ENCODE data around the gene OTOGL.

The OTOGL gene

DNA sequence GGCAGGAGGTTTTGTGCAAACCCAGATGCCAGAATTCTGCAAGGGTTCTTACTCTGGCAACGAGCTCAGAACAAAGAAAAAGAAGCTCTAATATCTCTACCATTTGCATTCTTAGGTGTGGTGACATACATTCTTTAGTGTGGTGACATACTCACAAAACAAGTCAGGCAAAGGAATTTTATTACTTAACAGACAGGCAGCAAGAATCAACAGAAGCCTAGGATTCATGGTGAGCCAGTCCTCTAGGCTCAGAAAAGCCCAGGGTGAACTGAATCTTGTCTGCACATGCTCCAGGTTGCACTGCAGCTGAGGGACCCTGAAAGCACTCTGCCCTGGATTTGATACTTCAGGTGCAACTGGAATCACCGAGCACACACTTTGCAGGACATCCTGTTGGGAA, 222.3 kb downstream of the OTOGL start:
- WGBS, result 75% methylated on average over 1 of the region's 2 CpGs
- no peak overlapping the region for H4K8ac ChIP-seq (ENCODE audit: low read length)

DNA sequence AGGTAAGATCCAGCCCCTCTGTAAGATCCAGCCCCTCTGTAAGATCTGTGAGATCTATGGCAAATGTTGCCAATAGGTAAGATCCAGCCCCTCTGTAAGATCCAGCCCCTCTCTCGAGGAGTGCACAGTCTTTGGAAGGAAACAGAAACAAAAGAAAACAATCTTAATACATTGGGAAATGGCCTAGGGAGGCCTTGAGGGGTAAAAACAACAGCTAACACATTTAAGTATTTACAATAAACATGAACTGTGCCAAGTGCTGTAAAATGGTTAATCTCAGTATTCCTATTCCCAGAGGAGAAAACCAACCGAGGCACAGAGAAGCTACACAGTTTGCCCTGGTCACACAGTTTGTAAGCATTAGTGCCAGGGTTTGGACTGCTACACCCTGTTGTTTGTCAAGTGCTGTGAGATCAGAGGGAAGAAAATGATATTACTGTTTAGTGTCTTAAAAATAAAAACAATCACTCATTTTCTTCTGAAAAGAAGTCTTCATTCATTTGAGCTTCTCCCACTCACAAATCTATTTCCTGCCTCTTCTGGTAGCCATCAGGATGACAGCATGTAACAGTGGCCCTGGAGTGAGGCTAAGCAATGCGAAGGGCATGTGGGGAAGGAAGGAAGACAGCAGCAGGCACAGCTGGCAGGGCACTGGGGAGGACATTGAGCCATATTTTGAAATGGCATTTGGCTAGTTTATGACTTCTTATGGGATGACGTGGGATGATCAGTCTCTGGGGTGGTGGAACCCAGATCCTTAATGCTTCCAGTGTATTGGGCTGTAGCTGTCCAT, 226.0 kb downstream of the OTOGL start:
- Histone ChIP-seq H2AK5ac (ENCODE audit: low read length, severe bottlenecking) (no peak overlapping the region), H3K14ac (ENCODE audit: low read length in 2 of 2) (no peak overlapping the region)
- 82% methylated on average over 3 of the region's 4 CpGs for WGBS

More for the DNA sequence above, 222.3 kb downstream of the OTOGL start:
- no peak overlapping the region for H2BK15ac ChIP-seq (ENCODE audit: low read depth, poor library complexity, severe bottlenecking)
- H2AK5ac ChIP-seq (ENCODE audit: low read length, severe bottlenecking), result no peak overlapping the region
- H2BK12ac ChIP-seq (ENCODE audit: low read length in 2 of 2), result no peak overlapping the region
- no peak overlapping the region for H3K4me2 ChIP-seq (ENCODE audit: low read length, poor library complexity, severe bottlenecking)
- no peaks in the 10 kb centered on the region for H3K79me1 ChIP-seq (replicated peaks; ENCODE audit: low read length, poor library complexity, severe bottlenecking)
- peaks cover 2% of the 10 kb centered on the region for H3K4me1 ChIP-seq (ENCODE audit: control insufficient read depth, insufficient read depth, low read depth, low read length)
- H2BK5ac ChIP-seq (ENCODE audit: low read depth, low read length, poor library complexity, severe bottlenecking), result no peak overlapping the region
- no peaks in the 10 kb centered on the region for H3K36me3 ChIP-seq (ENCODE audit: control insufficient read depth in 1 of 2, insufficient read depth in 2 of 2, low read depth in 1 of 2, low read length in 2 of 2)
- no peak overlapping the region for H3K9ac ChIP-seq (ENCODE audit: low read length)
- no peak overlapping the region for H3K23ac ChIP-seq (ENCODE audit: low read length in 2 of 2)
- no peaks in the 10 kb centered on the region for H3K9me3 ChIP-seq (ENCODE audit: control insufficient read depth, low read length)
- no peak overlapping the region for H3K14ac ChIP-seq (ENCODE audit: low read length in 2 of 2)
- H3K27me3 ChIP-seq (ENCODE audit: control insufficient read depth in 1 of 2, insufficient read depth in 1 of 2, low read length in 2 of 2), result no peaks in the 10 kb centered on the region
- no peak overlapping the region for H2AFZ ChIP-seq (ENCODE audit: low read depth, low read length)
- H3K27ac ChIP-seq (ENCODE audit: low read length, poor library complexity, severe bottlenecking), result no peak overlapping the region
- DNase-seq, result peak; percentile 8
- H4K91ac ChIP-seq (ENCODE audit: low read length), result no peak overlapping the region
- H3K4me3 ChIP-seq (ENCODE audit: insufficient read depth in 1 of 2, low read depth in 1 of 2, low read length in 2 of 2), result no peak overlapping the region
- H2BK120ac ChIP-seq (ENCODE audit: low read depth, low read length), result no peak overlapping the region
- H3K4ac ChIP-seq (ENCODE audit: low read depth in 1 of 2, low read length in 2 of 2), result no peak overlapping the region
- no peak overlapping the region for H3K18ac ChIP-seq (ENCODE audit: low read depth in 1 of 2, low read length in 2 of 2)

DNA sequence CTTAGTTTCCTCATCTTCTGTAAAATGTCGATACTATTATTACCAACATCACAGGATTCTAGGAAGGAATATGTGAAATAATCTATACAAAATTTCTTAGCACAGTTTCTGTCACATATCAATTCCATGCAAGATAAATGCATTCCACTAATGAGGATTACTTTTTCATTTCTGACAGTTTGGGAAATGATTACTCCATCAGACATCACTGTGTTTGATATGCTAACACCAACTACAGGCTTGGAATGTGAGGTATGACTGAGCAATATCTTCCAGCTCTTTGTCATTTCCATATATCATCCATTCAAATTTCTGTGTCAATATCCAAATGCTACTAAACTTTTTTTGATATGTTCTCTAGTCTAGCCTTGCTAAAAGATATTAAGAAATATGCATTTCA, 233.5 kb downstream of the OTOGL start:
- Histone ChIP-seq H3K27me3 (ENCODE audit: control insufficient read depth in 1 of 2, insufficient read depth in 1 of 2, low read length in 2 of 2) (no peaks in the 10 kb centered on the region), H3K27ac (ENCODE audit: low read length, poor library complexity, severe bottlenecking) (no peak overlapping the region), H2BK120ac (ENCODE audit: low read depth, low read length) (no peak overlapping the region), H4K8ac (ENCODE audit: low read length) (no peak overlapping the region), H2BK5ac (ENCODE audit: low read depth, low read length, poor library complexity, severe bottlenecking) (no peak overlapping the region), H3K18ac (ENCODE audit: low read depth in 1 of 2, low read length in 2 of 2) (no peak overlapping the region), H3K79me1 (replicated peaks; ENCODE audit: low read length, poor library complexity, severe bottlenecking) (no peaks in the 10 kb centered on the region), H2BK15ac (ENCODE audit: low read depth, poor library complexity, severe bottlenecking) (no peak overlapping the region), H3K4ac (ENCODE audit: low read depth in 1 of 2, low read length in 2 of 2) (no peak overlapping the region), H3K4me2 (ENCODE audit: low read length, poor library complexity, severe bottlenecking) (no peak overlapping the region), H3K4me3 (ENCODE audit: insufficient read depth in 1 of 2, low read depth in 1 of 2, low read length in 2 of 2) (no peak overlapping the region), H3K36me3 (ENCODE audit: control insufficient read depth in 1 of 2, insufficient read depth in 2 of 2, low read depth in 1 of 2, low read length in 2 of 2) (no peaks in the 10 kb centered on the region), H3K23ac (ENCODE audit: low read length in 2 of 2) (no peak overlapping the region), H2AK5ac (ENCODE audit: low read length, severe bottlenecking) (no peak overlapping the region), H3K9ac (ENCODE audit: low read length) (no peak overlapping the region), H2AFZ (ENCODE audit: low read depth, low read length) (no peak overlapping the region), H2BK12ac (ENCODE audit: low read length in 2 of 2) (no peak overlapping the region), H3K14ac (ENCODE audit: low read length in 2 of 2) (no peak overlapping the region), H4K91ac (ENCODE audit: low read length) (no peak overlapping the region), H3K9me3 (ENCODE audit: control insufficient read depth, low read length) (no peaks in the 10 kb centered on the region), H3K4me1 (ENCODE audit: control insufficient read depth, insufficient read depth, low read depth, low read length) (no peaks in the 10 kb centered on the region)
- WGBS, result no CpG with 5 or more reads among the region's 1 CpG
- DNase-seq, result no peak

More for the DNA sequence above, 226.0 kb downstream of the OTOGL start:
- Histone ChIP-seq H2BK120ac (ENCODE audit: low read depth, low read length) (no peak overlapping the region), H3K27me3 (ENCODE audit: control insufficient read depth in 1 of 2, insufficient read depth in 1 of 2, low read length in 2 of 2) (no peaks in the 10 kb centered on the region), H2BK12ac (ENCODE audit: low read length in 2 of 2) (no peak overlapping the region), H3K4ac (ENCODE audit: low read depth in 1 of 2, low read length in 2 of 2) (no peak overlapping the region), H3K79me1 (replicated peaks; ENCODE audit: low read length, poor library complexity, severe bottlenecking) (no peaks in the 10 kb centered on the region), H3K23ac (ENCODE audit: low read length in 2 of 2) (no peak overlapping the region), H3K18ac (ENCODE audit: low read depth in 1 of 2, low read length in 2 of 2) (no peak overlapping the region), H2AFZ (ENCODE audit: low read depth, low read length) (no peak overlapping the region), H3K27ac (ENCODE audit: low read length, poor library complexity, severe bottlenecking) (no peak overlapping the region), H3K4me2 (ENCODE audit: low read length, poor library complexity, severe bottlenecking) (no peak overlapping the region), H3K36me3 (ENCODE audit: control insufficient read depth in 1 of 2, insufficient read depth in 2 of 2, low read depth in 1 of 2, low read length in 2 of 2) (no peaks in the 10 kb centered on the region), H2BK5ac (ENCODE audit: low read depth, low read length, poor library complexity, severe bottlenecking) (no peak overlapping the region), H2BK15ac (ENCODE audit: low read depth, poor library complexity, severe bottlenecking) (no peak overlapping the region), H4K8ac (ENCODE audit: low read length) (no peak overlapping the region), H3K9ac (ENCODE audit: low read length) (no peak overlapping the region), H3K9me3 (ENCODE audit: control insufficient read depth, low read length) (no peaks in the 10 kb centered on the region), H3K4me3 (ENCODE audit: insufficient read depth in 1 of 2, low read depth in 1 of 2, low read length in 2 of 2) (no peak overlapping the region), H4K91ac (ENCODE audit: low read length) (no peak overlapping the region), H3K4me1 (ENCODE audit: control insufficient read depth, insufficient read depth, low read depth, low read length) (peaks cover 2% of the 10 kb centered on the region)
- DNase-seq, result peak; percentile 5

DNA sequence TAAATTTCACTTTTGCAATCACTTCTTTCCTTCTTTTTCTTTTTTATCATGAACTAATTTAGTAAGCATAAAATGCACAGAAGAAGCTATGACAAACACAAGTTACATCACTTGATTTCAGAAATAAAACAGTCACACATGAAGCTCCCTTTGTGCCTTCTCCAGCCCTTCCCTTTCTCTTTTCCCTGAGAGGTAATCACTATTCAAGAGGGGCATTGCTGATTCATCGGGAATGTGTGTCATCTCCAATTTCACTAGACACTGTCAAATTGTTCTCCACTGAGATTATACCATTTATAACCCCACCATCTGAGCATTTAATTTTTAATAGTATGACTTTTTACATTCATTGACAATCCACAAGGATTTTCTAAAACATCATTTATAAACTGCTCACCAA, 253.1 kb downstream of the OTOGL start:
- no peak overlapping the region for H3K14ac ChIP-seq (ENCODE audit: low read length in 2 of 2)
- H2BK15ac ChIP-seq (ENCODE audit: low read depth, poor library complexity, severe bottlenecking), result no peak overlapping the region
- H3K23ac ChIP-seq (ENCODE audit: low read length in 2 of 2), result no peak overlapping the region
- H3K27ac ChIP-seq (ENCODE audit: low read length, poor library complexity, severe bottlenecking), result no peak overlapping the region
- no peaks in the 10 kb centered on the region for H3K4me1 ChIP-seq (ENCODE audit: control insufficient read depth, insufficient read depth, low read depth, low read length)
- no peak overlapping the region for H3K4me3 ChIP-seq (ENCODE audit: insufficient read depth in 1 of 2, low read depth in 1 of 2, low read length in 2 of 2)
- no peak overlapping the region for H2AFZ ChIP-seq (ENCODE audit: low read depth, low read length)
- no peaks in the 10 kb centered on the region for H3K79me1 ChIP-seq (replicated peaks; ENCODE audit: low read length, poor library complexity, severe bottlenecking)
- H2AK5ac ChIP-seq (ENCODE audit: low read length, severe bottlenecking), result no peak overlapping the region
- H3K4me2 ChIP-seq (ENCODE audit: low read length, poor library complexity, severe bottlenecking), result no peak overlapping the region
- no peak overlapping the region for H3K9ac ChIP-seq (ENCODE audit: low read length)
- no peak overlapping the region for H2BK5ac ChIP-seq (ENCODE audit: low read depth, low read length, poor library complexity, severe bottlenecking)
- H2BK12ac ChIP-seq (ENCODE audit: low read length in 2 of 2), result no peak overlapping the region
- WGBS, result 90% methylated on average over 1 of the region's 1 CpG
- DNase-seq, result peak; percentile 19
- H3K27me3 ChIP-seq (ENCODE audit: control insufficient read depth in 1 of 2, insufficient read depth in 1 of 2, low read length in 2 of 2), result no peaks in the 10 kb centered on the region
- H3K9me3 ChIP-seq (ENCODE audit: control insufficient read depth, low read length), result no peaks in the 10 kb centered on the region
- no peak overlapping the region for H2BK120ac ChIP-seq (ENCODE audit: low read depth, low read length)
- H4K91ac ChIP-seq (ENCODE audit: low read length), result no peak overlapping the region
- no peak overlapping the region for H3K18ac ChIP-seq (ENCODE audit: low read depth in 1 of 2, low read length in 2 of 2)
- H4K8ac ChIP-seq (ENCODE audit: low read length), result no peak overlapping the region
- H3K4ac ChIP-seq (ENCODE audit: low read depth in 1 of 2, low read length in 2 of 2), result no peak overlapping the region
- no peaks in the 10 kb centered on the region for H3K36me3 ChIP-seq (ENCODE audit: control insufficient read depth in 1 of 2, insufficient read depth in 2 of 2, low read depth in 1 of 2, low read length in 2 of 2)
